Endodermal cell (in vitro differentiated cells): ENCODE measurements around the gene SIGLEC12. TPM values are rescaled to one million over a fixed set of nuclear protein-coding genes. Genes with fewer than 3 reads are reported as not detected.

ENCODE experiments used
- DNase-seq: peaks from one replicate; pipeline ENCODE4 v3.0.0-alpha.2; 2017
- H3K27ac ChIP-seq: 2 replicates; pipeline ENCODE4 v1.5.1; 2013; ENCODE audit warnings: mild to moderate bottlenecking, low read depth, low read length, moderate library complexity
- H3K27me3 ChIP-seq: 2 replicates; pipeline ENCODE4 v1.6.1; 2013; ENCODE audit warnings: mild to moderate bottlenecking, low read length, moderate library complexity; ENCODE audit not compliant: insufficient read depth, control insufficient read depth, poor library complexity, severe bottlenecking
- H3K36me3 ChIP-seq: 2 replicates; pipeline ENCODE4 v1.7.0; 2013; ENCODE audit warnings: mild to moderate bottlenecking, low read length, moderate library complexity; ENCODE audit not compliant: control insufficient read depth, insufficient read depth
- H3K4me1 ChIP-seq: one replicate; pipeline ENCODE4 v1.7.0; 2013; ENCODE audit warnings: low read length; ENCODE audit not compliant: control insufficient read depth, insufficient read depth
- H3K4me3 ChIP-seq: 2 replicates; pipeline ENCODE4 v1.5.1; 2013; ENCODE audit warnings: mild to moderate bottlenecking, low read length, moderate library complexity
- H3K9ac ChIP-seq: 2 replicates; pipeline ENCODE4 v1.6.1; 2013; ENCODE audit warnings: mild to moderate bottlenecking, low read length, moderate library complexity; ENCODE audit not compliant: poor library complexity, severe bottlenecking; ENCODE audit errors: extremely low read depth
- H3K9me3 ChIP-seq: 2 replicates; pipeline ENCODE4 v1.6.1; 2013; ENCODE audit warnings: mild to moderate bottlenecking, low read length, moderate library complexity; ENCODE audit not compliant: control insufficient read depth
- H3K27ac Mint-ChIP-seq: 2 replicates; pipeline ENCODE4 v1.8.0; 2020; ENCODE audit warnings: mixed read lengths
- H3K27me3 Mint-ChIP-seq: 2 replicates; pipeline ENCODE4 v1.8.0; 2021; ENCODE audit warnings: mild to moderate bottlenecking, mixed read lengths; ENCODE audit not compliant: insufficient read depth
- H3K36me3 Mint-ChIP-seq: 2 replicates; pipeline ENCODE4 v1.8.0; 2020; ENCODE audit warnings: low read depth, mixed read lengths
- H3K4me1 Mint-ChIP-seq: 2 replicates; pipeline ENCODE4 v1.8.0; 2020; ENCODE audit warnings: mixed read lengths
- H3K4me3 Mint-ChIP-seq: 2 replicates; pipeline ENCODE4 v1.8.0; 2020; ENCODE audit warnings: mild to moderate bottlenecking, moderate library complexity, mixed read lengths
- H3K9me3 Mint-ChIP-seq: 2 replicates; pipeline ENCODE4 v1.8.0; 2020; ENCODE audit warnings: mild to moderate bottlenecking, mixed read lengths
- CTCF ChIP-seq: fragments of 200-600 bp; sonication (generic); conservative IDR thresholded peaks from 2 replicates; pipeline ENCODE4 v1.5.0; 2021; ENCODE audit warnings: antibody characterized with exemption, mild to moderate bottlenecking
- WGBS, 2 experiments: methylation state at CpG; one replicate each; pipeline versions ENCODE4 v1.1.5 to v1.1.7; 2013; ENCODE audit warnings: missing lambda C conversion rate in 2 of 2, mixed read lengths in 1 of 2; ENCODE audit not compliant: insufficient coverage in 1 of 2, insufficient read length in 1 of 2; 5-methylcytosine and 5-hydroxymethylcytosine counted together
- total RNA-seq, 2 donors: library from RNA; stranded (reverse); fragmentation: NEBNext Ultra II Directional in 1 of 2; extraction: Animal tissue kit (Norgen Biotek cat#: 25700) in 1 of 2; gene quantifications; 2 replicates in 1 of 2; 3 replicates in 1 of 2; pipeline ENCODE4 v1.2.1, GENCODE V29; 2021

SIGLEC12 gene
- total RNA-seq, 2 donors from 2014 or later = not detected

- no peak overlapping the region for H3K27ac Mint-ChIP-seq
- WGBS, 2 experiments = no CpG with 5 or more reads among the region's 1 CpG
- no peaks in the 10 kb centered on the region for H3K4me1 Mint-ChIP-seq
- H3K36me3 Mint-ChIP-seq = no peaks in the 10 kb centered on the region
- no peak overlapping the region for H3K27ac ChIP-seq
- DNase-seq = no peak
- H3K4me3 ChIP-seq = no peak overlapping the region
- peaks cover 49% of the 10 kb centered on the region for H3K27me3 Mint-ChIP-seq
- TF ChIP-seq CTCF = no peak
- H3K9me3 ChIP-seq = no peaks in the 10 kb centered on the region
- peaks cover 38% of the 10 kb centered on the region for H3K27me3 ChIP-seq
- H3K4me1 ChIP-seq = no peaks in the 10 kb centered on the region
- no peaks in the 10 kb centered on the region for H3K36me3 ChIP-seq
- no peaks in the 10 kb centered on the region for H3K9me3 Mint-ChIP-seq
- H3K9ac ChIP-seq = no peak overlapping the region
- no peak overlapping the region for H3K4me3 Mint-ChIP-seq
These were observed 30.1 kb downstream of the SIGLEC12 start for GRCh38 chr19:51471527-51471926.

GRCh38 chr19:51470966-51471365 lies 30.6 kb downstream of the SIGLEC12 start:
- no peak for DNase-seq
- Mint-ChIP-seq H3K27me3 (peaks cover 55% of the 10 kb centered on the region), H3K4me3 (no peak overlapping the region), H3K9me3 (no peaks in the 10 kb centered on the region), H3K36me3 (no peaks in the 10 kb centered on the region), H3K4me1 (no peaks in the 10 kb centered on the region), H3K27ac (no peak overlapping the region)
- no peak for TF ChIP-seq CTCF
- no peaks in the 10 kb centered on the region for H3K9me3 ChIP-seq
- H3K4me3 ChIP-seq = no peak overlapping the region
- H3K9ac ChIP-seq = no peak overlapping the region
- peaks cover 43% of the 10 kb centered on the region for H3K27me3 ChIP-seq
- WGBS, 2 experiments = 81 to 100% methylated on average over 1 to 9 of the region's 9 CpGs
- H3K27ac ChIP-seq = no peak overlapping the region
- no peaks in the 10 kb centered on the region for H3K4me1 ChIP-seq
- no peaks in the 10 kb centered on the region for H3K36me3 ChIP-seq

GRCh38 chr19:51469629-51470028 lies 32.0 kb downstream of the SIGLEC12 start:
- H3K27me3 Mint-ChIP-seq = peaks cover 64% of the 10 kb centered on the region
- WGBS, 2 experiments = 85% methylated on average over 1 of the region's 1 CpG; no CpG with 5 or more reads in 1 of the 2 experiments
- no peaks in the 10 kb centered on the region for H3K9me3 Mint-ChIP-seq

More at GRCh38 chr19:51469629-51470028, 32.0 kb downstream of the SIGLEC12 start:
- Histone ChIP-seq H3K4me3 (no peak overlapping the region), H3K36me3 (no peaks in the 10 kb centered on the region), H3K9me3 (no peaks in the 10 kb centered on the region), H3K4me1 (no peaks in the 10 kb centered on the region), H3K27me3 (peaks cover 57% of the 10 kb centered on the region), H3K9ac (no peak overlapping the region), H3K27ac (no peak overlapping the region)
- no peaks in the 10 kb centered on the region for H3K36me3 Mint-ChIP-seq
- no peak for TF ChIP-seq CTCF
- H3K27ac Mint-ChIP-seq = no peak overlapping the region
- no peak overlapping the region for H3K4me3 Mint-ChIP-seq
- no peak for DNase-seq
- H3K4me1 Mint-ChIP-seq = no peaks in the 10 kb centered on the region
